Measurements from ENCODE around the gene ZNF791. TPM values are rescaled to one million over a fixed set of nuclear protein-coding genes. Genes with fewer than 3 reads are reported as not detected.
A peak's percentile ranks its signal among the peaks of the same experiment; 100 is the strongest.

Gene ZNF791
- total RNA-seq, 1 donor from 2014 or later: 29.6 TPM

- H2AFZ ChIP-seq (ENCODE audit: low read depth, low read length): no peak overlapping the region
- peaks cover 20% of the 10 kb centered on the region for H3K36me3 ChIP-seq (ENCODE audit: insufficient read depth, low read length)
- H3K9me3 ChIP-seq (ENCODE audit: insufficient read depth, low read depth, low read length): peaks cover 47% of the 10 kb centered on the region
- H3K9me3 Mint-ChIP-seq (ENCODE audit: unreplicated experiment): peaks cover 59% of the 10 kb centered on the region
- peak; percentile 76 for DNase-seq (ENCODE audit: low read depth)
- H3K4me1 Mint-ChIP-seq (ENCODE audit: low read depth, unreplicated experiment): peaks cover 3% of the 10 kb centered on the region
- no peak overlapping the region for H3K27ac ChIP-seq (ENCODE audit: low read depth, low read length)
- no peak overlapping the region for H3K27ac Mint-ChIP-seq (ENCODE audit: unreplicated experiment)
- H3K4me3 ChIP-seq (ENCODE audit: insufficient read depth, low read depth, low read length): no peak overlapping the region
- H3K27me3 Mint-ChIP-seq (ENCODE audit: low read depth, unreplicated experiment): no peaks in the 10 kb centered on the region
- H3K4me1 ChIP-seq (ENCODE audit: insufficient read depth, low read length): no peaks in the 10 kb centered on the region
- TF ChIP-seq EZH2 (IDR thresholded peaks at IDR 0.05; ENCODE audit: insufficient read depth, low read length) (no peak), CTCF (IDR thresholded peaks at IDR 0.05; ENCODE audit: insufficient read depth, low read depth, low read length) (no peak)
- peaks cover 71% of the 10 kb centered on the region for H3K36me3 Mint-ChIP-seq (ENCODE audit: low read depth, unreplicated experiment)
- no peak overlapping the region for H3K9ac ChIP-seq (ENCODE audit: low read length)
- H3K4me3 Mint-ChIP-seq (ENCODE audit: unreplicated experiment): no peak overlapping the region
- no peaks in the 10 kb centered on the region for H3K79me2 ChIP-seq (ENCODE audit: insufficient read depth, low read length)
- H4K20me1 ChIP-seq (ENCODE audit: insufficient read depth, low read length): no peaks in the 10 kb centered on the region
- FAIRE-seq: no peak
- H3K4me2 ChIP-seq (ENCODE audit: low read length): no peak overlapping the region
- no peaks in the 10 kb centered on the region for H3K27me3 ChIP-seq (ENCODE audit: insufficient read depth, low read length)
Observed at GRCh38 chr19:12580180-12580694, 30.5 kb upstream of the ZNF791 start.

- no peaks in the 10 kb centered on the region for H3K27me3 Mint-ChIP-seq (ENCODE audit: low read depth, unreplicated experiment)
- Histone ChIP-seq H3K36me3 (ENCODE audit: insufficient read depth, low read length) (peaks cover 20% of the 10 kb centered on the region), H4K20me1 (ENCODE audit: insufficient read depth, low read length) (no peaks in the 10 kb centered on the region), H3K9me3 (ENCODE audit: insufficient read depth, low read depth, low read length) (peaks cover 43% of the 10 kb centered on the region), H3K4me3 (ENCODE audit: insufficient read depth, low read depth, low read length) (no peak overlapping the region), H3K27me3 (ENCODE audit: insufficient read depth, low read length) (no peaks in the 10 kb centered on the region), H2AFZ (ENCODE audit: low read depth, low read length) (no peak overlapping the region), H3K4me2 (ENCODE audit: low read length) (no peak overlapping the region), H3K79me2 (ENCODE audit: insufficient read depth, low read length) (no peaks in the 10 kb centered on the region), H3K4me1 (ENCODE audit: insufficient read depth, low read length) (no peaks in the 10 kb centered on the region), H3K27ac (ENCODE audit: low read depth, low read length) (no peak overlapping the region), H3K9ac (ENCODE audit: low read length) (no peak overlapping the region)
- H3K9me3 Mint-ChIP-seq (ENCODE audit: unreplicated experiment): peaks cover 52% of the 10 kb centered on the region
- H3K27ac Mint-ChIP-seq (ENCODE audit: unreplicated experiment): no peak overlapping the region
- no peak for FAIRE-seq
- H3K36me3 Mint-ChIP-seq (ENCODE audit: low read depth, unreplicated experiment): peaks cover 63% of the 10 kb centered on the region
- peaks cover 3% of the 10 kb centered on the region for H3K4me1 Mint-ChIP-seq (ENCODE audit: low read depth, unreplicated experiment)
- no peak overlapping the region for H3K4me3 Mint-ChIP-seq (ENCODE audit: unreplicated experiment)
- no peak for TF ChIP-seq CTCF (IDR thresholded peaks at IDR 0.05; ENCODE audit: insufficient read depth, low read depth, low read length)
- no peak for TF ChIP-seq EZH2 (IDR thresholded peaks at IDR 0.05; ENCODE audit: insufficient read depth, low read length)
- no peak for DNase-seq (ENCODE audit: low read depth)
Observed at GRCh38 chr19:12581100-12581499, 29.6 kb upstream of the ZNF791 start.

- H3K4me1 ChIP-seq (ENCODE audit: insufficient read depth, low read length): no peaks in the 10 kb centered on the region
- no peak overlapping the region for H3K4me3 ChIP-seq (ENCODE audit: insufficient read depth, low read depth, low read length)
- peaks cover 16% of the 10 kb centered on the region for H3K36me3 Mint-ChIP-seq (ENCODE audit: low read depth, unreplicated experiment)
- no peak overlapping the region for H3K27ac Mint-ChIP-seq (ENCODE audit: unreplicated experiment)
- no peaks in the 10 kb centered on the region for H3K79me2 ChIP-seq (ENCODE audit: insufficient read depth, low read length)
- H3K36me3 ChIP-seq (ENCODE audit: insufficient read depth, low read length): no peaks in the 10 kb centered on the region
- no peaks in the 10 kb centered on the region for H4K20me1 ChIP-seq (ENCODE audit: insufficient read depth, low read length)
- DNase-seq (ENCODE audit: low read depth): no peak
- no peak overlapping the region for H3K4me2 ChIP-seq (ENCODE audit: low read length)
- H3K9me3 ChIP-seq (ENCODE audit: insufficient read depth, low read depth, low read length): no peaks in the 10 kb centered on the region
- FAIRE-seq: no peak
- H3K27ac ChIP-seq (ENCODE audit: low read depth, low read length): no peak overlapping the region
- H3K9ac ChIP-seq (ENCODE audit: low read length): no peak overlapping the region
- no peaks in the 10 kb centered on the region for H3K4me1 Mint-ChIP-seq (ENCODE audit: low read depth, unreplicated experiment)
- H3K27me3 Mint-ChIP-seq (ENCODE audit: low read depth, unreplicated experiment): no peaks in the 10 kb centered on the region
- H3K27me3 ChIP-seq (ENCODE audit: insufficient read depth, low read length): no peaks in the 10 kb centered on the region
- H2AFZ ChIP-seq (ENCODE audit: low read depth, low read length): no peak overlapping the region
- H3K4me3 Mint-ChIP-seq (ENCODE audit: unreplicated experiment): no peak overlapping the region
- TF ChIP-seq CTCF (IDR thresholded peaks at IDR 0.05; ENCODE audit: insufficient read depth, low read depth, low read length) (no peak), EZH2 (IDR thresholded peaks at IDR 0.05; ENCODE audit: insufficient read depth, low read length) (no peak)
- no peaks in the 10 kb centered on the region for H3K9me3 Mint-ChIP-seq (ENCODE audit: unreplicated experiment)
Observed at GRCh38 chr19:12596485-12596884, 14.2 kb upstream of the ZNF791 start.

All from astrocyte (in vitro differentiated cells and primary cell).